SK-N-SH treated with all-trans-retinoic acid at 6 μM for 48 hours (cell line): ENCODE data around the gene SLC25A18.

ENCODE experiments used
- ARNTL ChIP-seq: fragments of 450-650 bp; formaldehyde crosslinking; IDR thresholded peaks from 2 replicates; pipeline ENCODE4 v1.5.0; 2020; ENCODE audit warnings: low read depth, mild to moderate bottlenecking, moderate library complexity, borderline replicate concordance
- ESRRG ChIP-seq: fragments of 250-450 bp; sonication (Bioruptor Pico); IDR thresholded peaks from 2 replicates; pipeline ENCODE4 v1.6.1; 2021; ENCODE audit warnings: mild to moderate bottlenecking
- PATZ1 ChIP-seq: fragments of 250-450 bp; sonication (Bioruptor Pico); IDR thresholded peaks from 2 replicates; pipeline ENCODE4 v1.8.0; 2020; ENCODE audit warnings: mild to moderate bottlenecking, moderate library complexity, borderline replicate concordance
- POU6F1 ChIP-seq: fragments of 250-450 bp; sonication (Bioruptor Pico); IDR thresholded peaks from 2 replicates; pipeline ENCODE4 v1.8.0; 2021; ENCODE audit warnings: low read depth, mild to moderate bottlenecking, moderate library complexity, borderline replicate concordance
- PPARA ChIP-seq: fragments of 250-450 bp; sonication (Bioruptor Pico); IDR thresholded peaks from 2 replicates; pipeline ENCODE4 v1.5.0; 2020; ENCODE audit warnings: mild to moderate bottlenecking, borderline replicate concordance
- RARB ChIP-seq: fragments of 250-450 bp; sonication (Bioruptor Pico); IDR thresholded peaks from 2 replicates; pipeline ENCODE4 v1.8.0; 2021; ENCODE audit warnings: mild to moderate bottlenecking, moderate library complexity
- TSHZ2 ChIP-seq: fragments of 250-450 bp; sonication (Bioruptor Pico); IDR thresholded peaks from 2 replicates; pipeline ENCODE4 v1.5.0; 2020; ENCODE audit warnings: mild to moderate bottlenecking, moderate library complexity
- ZC3H10 ChIP-seq: fragments of 250-450 bp; sonication (Bioruptor Pico); IDR thresholded peaks from 2 replicates; pipeline ENCODE4 v1.5.1; 2021; ENCODE audit warnings: mild to moderate bottlenecking, moderate library complexity
- ZFP30 ChIP-seq: fragments of 450-650 bp; formaldehyde crosslinking; IDR thresholded peaks from 2 replicates; pipeline ENCODE4 v1.5.0; 2022; ENCODE audit warnings: mild to moderate bottlenecking, moderate library complexity
- ZNF565 ChIP-seq: fragments of 450-650 bp; formaldehyde crosslinking; conservative IDR thresholded peaks from 2 replicates; pipeline ENCODE4 v1.5.0; 2020; ENCODE audit warnings: low read depth, mild to moderate bottlenecking, moderate library complexity

GRCh38 chr22:17589810-17590375 lies 26.6 kb downstream of the SLC25A18 start:
- no peak for TF ChIP-seq TSHZ2 (CRISPR knock-in tag)
- no peak for TF ChIP-seq ZFP30 (CRISPR knock-in tag)
- TF ChIP-seq PATZ1 = no peak
- no peak for TF ChIP-seq ESRRG (CRISPR knock-in tag)
- TF ChIP-seq ARNTL (CRISPR knock-in tag) = no peak
- no peak for TF ChIP-seq POU6F1 (CRISPR knock-in tag)
- TF ChIP-seq ZNF565 (CRISPR knock-in tag) = no peak
- TF ChIP-seq PPARA (CRISPR knock-in tag) = no peak
- no peak for TF ChIP-seq RARB (CRISPR knock-in tag)
- TF ChIP-seq ZC3H10 (CRISPR knock-in tag) = no peak
